GM19043 (cell line): ENCODE measurements around the gene LARGE2.
"Not testable (repeated sequence)": the region's sequence is repeated elsewhere in the genome, so short reads cannot be mapped to it uniquely, and the experiment has no call there.

Experiments
- ATAC-seq: cut with Tn5 transposase; IDR thresholded peaks from one replicate; pipeline ENCODE4 v1.9.1; 2021; ENCODE audit warnings: low read depth; ENCODE audit not compliant: unreplicated experiment

LARGE2 gene

GRCh38 chr11:45895553-45896259 lies 26.8 kb upstream of the LARGE2 start:
- no peak for ATAC-seq

GRCh38 chr11:45896422-45896984 lies 26.0 kb upstream of the LARGE2 start:
- ATAC-seq: no peak

- no peak for ATAC-seq
Measured at GRCh38 chr11:45897556-45897955, 24.9 kb upstream of the LARGE2 start.

- no peak for ATAC-seq
Measured at GRCh38 chr11:45899086-45899447, 23.4 kb upstream of the LARGE2 start.

- peak; percentile 59 for ATAC-seq
Measured at GRCh38 chr11:45899448-45900174, 22.8 kb upstream of the LARGE2 start.

- ATAC-seq: not testable (repeated sequence)
Measured at GRCh38 chr11:45900175-45900800, 22.2 kb upstream of the LARGE2 start.

GRCh38 chr11:45900916-45901617 lies 21.4 kb upstream of the LARGE2 start:
- no peak for ATAC-seq

- ATAC-seq: no peak
Measured at GRCh38 chr11:45901626-45902025, 20.8 kb upstream of the LARGE2 start.

- ATAC-seq: no peak
Measured at GRCh38 chr11:45902452-45903380, 19.7 kb upstream of the LARGE2 start.

GRCh38 chr11:45904309-45904915 lies 18.0 kb upstream of the LARGE2 start:
- ATAC-seq: no peak

- ATAC-seq: no peak
Measured at GRCh38 chr11:45905095-45905494, 17.4 kb upstream of the LARGE2 start.

GRCh38 chr11:45905576-45905975 lies 16.9 kb upstream of the LARGE2 start:
- ATAC-seq: not testable (repeated sequence)

GRCh38 chr11:45906096-45906682 lies 16.3 kb upstream of the LARGE2 start:
- ATAC-seq: no peak

- ATAC-seq: no peak
Measured at GRCh38 chr11:45906965-45907611, 15.4 kb upstream of the LARGE2 start, which contains the start of gene FREY1. Gene FREY1 (minus strand): TSS chr11:45907271. CDS start chr11:45907245, 26 bp downstream.

- no peak for ATAC-seq
Measured at GRCh38 chr11:45907911-45908370, 14.5 kb upstream of the LARGE2 start.

GRCh38 chr11:45909594-45910475 lies 12.6 kb upstream of the LARGE2 start:
- no peak for ATAC-seq

GRCh38 chr11:45910623-45911022 lies 11.8 kb upstream of the LARGE2 start:
- no peak for ATAC-seq
